Kidney (tissue), 14 donors: ENCODE results near the gene BDNF. TPM values are rescaled to one million over a fixed set of nuclear protein-coding genes. Genes with fewer than 3 reads are reported as not detected.

Experiments
- DNase-seq, 5 donors: peaks; one replicate each; pipeline ENCODE4 v3.0.0-alpha.2; 2013 to 2020
- FAIRE-seq: peaks from 2 replicates; lab custom pipeline; 2012; peaks lifted over from hg19 to GRCh38; lab: Jason Lieb, UNC
- H3K27ac ChIP-seq, 2 donors: one replicate each; pipeline ENCODE4 v1.7.0; 2013; ENCODE audit warnings: low read depth in 2 of 2, low read length in 2 of 2, inconsistent platforms in 1 of 2
- H3K27me3 ChIP-seq: one replicate; pipeline ENCODE4 v1.7.1; 2013; ENCODE audit warnings: low read length, inconsistent platforms; ENCODE audit not compliant: control insufficient read depth, insufficient read depth
- H3K36me3 ChIP-seq, 3 donors: one replicate each; pipeline versions ENCODE4 v1.7.0 to v1.7.1; 2013; ENCODE audit warnings: low read length in 3 of 3, control low read depth in 1 of 3, inconsistent platforms in 1 of 3; ENCODE audit not compliant: insufficient read depth in 3 of 3, control insufficient read depth in 2 of 3
- H3K4me1 ChIP-seq, 3 donors: one replicate each; pipeline versions ENCODE4 v1.7.0 to v1.7.1; 2013; ENCODE audit warnings: low read length in 3 of 3, inconsistent platforms in 1 of 3, low read depth in 1 of 3; ENCODE audit not compliant: control insufficient read depth in 2 of 3, insufficient read depth in 2 of 3
- H3K4me3 ChIP-seq, 3 donors: one replicate each; pipeline versions ENCODE4 v1.7.0 to v1.8.1; 2013; ENCODE audit warnings: low read length in 3 of 3, control low read depth in 1 of 3, inconsistent platforms in 1 of 3
- H3K9ac ChIP-seq, 3 donors: one replicate each; pipeline versions ENCODE4 v1.7.0 to v1.7.1; 2013; ENCODE audit warnings: low read length in 3 of 3, control low read depth in 1 of 3, inconsistent platforms in 1 of 3
- H3K9me3 ChIP-seq, 3 donors: one replicate each; pipeline versions ENCODE4 v1.7.0 to v1.7.1; 2013; ENCODE audit warnings: low read length in 3 of 3, control low read depth in 1 of 3, inconsistent platforms in 1 of 3; ENCODE audit not compliant: control insufficient read depth in 2 of 3, insufficient read depth in 1 of 3
- intact Hi-C: fragments of 100-400 bp; cut with DNase I; formaldehyde crosslinking; loops from one replicate; pipeline ENCODE4 v1.11.1; 2022
- polyA plus RNA-seq: library from polyadenylated mRNA; stranded (reverse); fragments of 350-450 nt; fragmentation: Illumina TruSeq; extraction: RNeasy Lipid Tissue Mini Kit (QIAGEN cat#74804); gene quantifications from one replicate; pipeline ENCODE4 v1.2.3, GENCODE V29; 2014; ENCODE audit warnings: low read depth, low replicate concordance; ENCODE audit not compliant: insufficient read depth
- total RNA-seq: library from RNA; stranded (reverse); fragmentation: NEBNext Ultra II Directional; extraction: Animal tissue kit (Norgen Biotek cat#: 25700); gene quantifications from one replicate; pipeline ENCODE4 v1.2.1, GENCODE V29; 2021
- TF ChIP-seq, protein P1 (sequence below): IDR thresholded peaks from 3 replicates; pipeline ENCODE4 v1.5.1; 2012; ENCODE audit warnings: mild to moderate bottlenecking, moderate library complexity, borderline replicate concordance; ENCODE audit not compliant: insufficient read depth; ENCODE audit errors: extremely low read depth
- donor health status: control.
- donor health status: control.
- donor health status: control.
- donor health status: control.
- donor health status: control.
- donor health status: DM: yes; HTN: yes; CAD: no.
- donor health status: Normal renal cell carcinoma (clear cell type).

BDNF gene
- total and polyA plus RNA-seq, 2 donors from 2014 or later = 0.19 to 0.31 TPM

DNA sequence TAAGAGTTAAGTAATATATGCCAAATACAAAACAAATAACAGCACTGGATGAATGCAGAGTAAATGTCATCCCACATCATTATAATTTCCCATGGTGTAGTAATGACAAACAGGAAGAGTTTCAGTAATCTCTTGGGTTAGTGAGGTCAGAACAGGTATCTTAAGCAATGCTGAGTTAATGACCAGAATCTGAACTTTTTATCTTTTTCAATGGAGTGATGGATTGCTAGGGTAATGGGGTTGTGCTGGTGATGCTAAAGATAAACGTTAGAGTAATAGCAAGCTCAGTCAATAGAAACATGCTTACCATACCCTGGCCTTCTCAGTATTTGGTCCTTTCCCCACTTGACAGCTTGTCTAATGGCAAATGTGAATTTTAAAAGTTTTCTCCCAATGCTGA lies 11.5 kb upstream of the BDNF start:
- TF ChIP-seq, protein P1, sequence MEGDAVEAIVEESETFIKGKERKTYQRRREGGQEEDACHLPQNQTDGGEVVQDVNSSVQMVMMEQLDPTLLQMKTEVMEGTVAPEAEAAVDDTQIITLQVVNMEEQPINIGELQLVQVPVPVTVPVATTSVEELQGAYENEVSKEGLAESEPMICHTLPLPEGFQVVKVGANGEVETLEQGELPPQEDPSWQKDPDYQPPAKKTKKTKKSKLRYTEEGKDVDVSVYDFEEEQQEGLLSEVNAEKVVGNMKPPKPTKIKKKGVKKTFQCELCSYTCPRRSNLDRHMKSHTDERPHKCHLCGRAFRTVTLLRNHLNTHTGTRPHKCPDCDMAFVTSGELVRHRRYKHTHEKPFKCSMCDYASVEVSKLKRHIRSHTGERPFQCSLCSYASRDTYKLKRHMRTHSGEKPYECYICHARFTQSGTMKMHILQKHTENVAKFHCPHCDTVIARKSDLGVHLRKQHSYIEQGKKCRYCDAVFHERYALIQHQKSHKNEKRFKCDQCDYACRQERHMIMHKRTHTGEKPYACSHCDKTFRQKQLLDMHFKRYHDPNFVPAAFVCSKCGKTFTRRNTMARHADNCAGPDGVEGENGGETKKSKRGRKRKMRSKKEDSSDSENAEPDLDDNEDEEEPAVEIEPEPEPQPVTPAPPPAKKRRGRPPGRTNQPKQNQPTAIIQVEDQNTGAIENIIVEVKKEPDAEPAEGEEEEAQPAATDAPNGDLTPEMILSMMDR = no peak
- DNase-seq (no peak), FAIRE-seq (no peak)
- intact Hi-C loops = no loop called here
- H3K27ac ChIP-seq = no peak overlapping the region
- H3K4me3 ChIP-seq = no peak overlapping the region
- no peak overlapping the region for H3K9ac ChIP-seq
- H3K4me1 ChIP-seq = no peaks in the 10 kb centered on the region
- H3K9me3 ChIP-seq = no peaks in the 10 kb centered on the region
- H3K27me3 ChIP-seq = no peaks in the 10 kb centered on the region
- no peaks in the 10 kb centered on the region for H3K36me3 ChIP-seq

DNA sequence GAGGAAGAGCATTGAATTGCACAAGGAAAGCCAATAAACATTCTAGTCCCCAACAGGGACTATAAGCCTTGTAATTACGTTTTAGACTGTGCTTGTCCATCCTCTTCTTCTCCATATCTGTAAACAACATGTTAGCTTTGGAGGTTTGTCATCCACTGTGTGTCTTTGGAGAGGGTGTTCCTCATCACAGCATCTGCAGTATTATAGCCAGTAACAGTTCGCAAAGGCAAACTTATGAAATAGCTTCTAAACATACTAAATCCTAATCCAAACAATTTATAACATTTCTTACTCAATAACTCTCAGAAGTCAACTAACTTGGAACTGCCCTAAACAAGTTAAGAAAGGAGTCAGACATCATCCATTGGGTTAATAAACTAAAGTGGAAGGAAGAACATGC lies 10.3 kb upstream of the BDNF start:
- intact Hi-C loops = no loop called here
- Histone ChIP-seq H3K4me1 (no peaks in the 10 kb centered on the region), H3K4me3 (no peak overlapping the region), H3K27ac (no peak overlapping the region), H3K36me3 (no peaks in the 10 kb centered on the region), H3K9ac (no peak overlapping the region), H3K9me3 (no peaks in the 10 kb centered on the region), H3K27me3 (no peaks in the 10 kb centered on the region)
- DNase-seq (no peak), FAIRE-seq (no peak)
- TF ChIP-seq, protein P1 = no peak

DNA sequence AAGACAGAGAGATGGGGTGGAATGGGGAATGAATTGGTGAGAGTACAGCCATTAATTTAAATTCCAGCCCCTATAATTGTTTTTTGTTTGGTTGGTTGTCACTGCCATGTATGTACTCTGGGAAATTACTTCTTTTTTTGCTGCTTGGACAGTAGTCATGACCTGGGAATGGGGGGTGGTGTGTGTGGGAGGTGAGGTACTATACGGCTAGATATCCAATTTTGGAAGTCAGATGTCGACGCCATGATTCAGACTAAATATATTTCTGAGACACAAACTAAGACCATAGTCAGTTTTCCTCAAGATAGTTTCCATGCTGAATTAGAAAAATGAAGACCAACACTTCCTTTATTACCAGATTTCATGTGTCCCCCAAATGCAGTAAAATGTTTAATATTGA lies 7.4 kb upstream of the BDNF start:
- Histone ChIP-seq H3K27ac (no peak overlapping the region), H3K4me3 (no peak overlapping the region), H3K36me3 (no peaks in the 10 kb centered on the region), H3K4me1 (no peaks in the 10 kb centered on the region), H3K9me3 (no peaks in the 10 kb centered on the region), H3K27me3 (peaks cover 10% of the 10 kb centered on the region), H3K9ac (no peak overlapping the region)
- FAIRE-seq = no peak
- intact Hi-C loops = no loop called here
- TF ChIP-seq, protein P1 = no peak
- DNase-seq = no peak
